ENCODE measurements around the gene SKA1.
"Not testable (repeated sequence)": the region's sequence is repeated elsewhere in the genome, so short reads cannot be mapped to it uniquely, and the experiment has no call there.

GRCh38 chr18:50417705-50418104 lies 42.9 kb downstream of the SKA1 start:
- TF ChIP-seq YY1 (IDR thresholded peaks at IDR 0.05; ENCODE audit: insufficient read depth, insufficient read length); SUZ12 (IDR thresholded peaks at IDR 0.05; ENCODE audit: extremely low read depth, insufficient read depth, insufficient read length): not testable (repeated sequence)

Data from NT2/D1 (cell line).